GM12872 (cell line): ENCODE results near the gene DTNBP1.

ENCODE experiments used
- TF ChIP-seq, protein P1 (sequence below): IDR thresholded peaks from 3 replicates; pipeline ENCODE4 v1.5.1; 2011; ENCODE audit warnings: low read depth, mild to moderate bottlenecking, low read length, moderate library complexity; ENCODE audit not compliant: insufficient read depth

Gene DTNBP1

GRCh38 chr6:15518878-15519277 is 143.9 kb downstream of the DTNBP1 start:
- TF ChIP-seq, protein P1, sequence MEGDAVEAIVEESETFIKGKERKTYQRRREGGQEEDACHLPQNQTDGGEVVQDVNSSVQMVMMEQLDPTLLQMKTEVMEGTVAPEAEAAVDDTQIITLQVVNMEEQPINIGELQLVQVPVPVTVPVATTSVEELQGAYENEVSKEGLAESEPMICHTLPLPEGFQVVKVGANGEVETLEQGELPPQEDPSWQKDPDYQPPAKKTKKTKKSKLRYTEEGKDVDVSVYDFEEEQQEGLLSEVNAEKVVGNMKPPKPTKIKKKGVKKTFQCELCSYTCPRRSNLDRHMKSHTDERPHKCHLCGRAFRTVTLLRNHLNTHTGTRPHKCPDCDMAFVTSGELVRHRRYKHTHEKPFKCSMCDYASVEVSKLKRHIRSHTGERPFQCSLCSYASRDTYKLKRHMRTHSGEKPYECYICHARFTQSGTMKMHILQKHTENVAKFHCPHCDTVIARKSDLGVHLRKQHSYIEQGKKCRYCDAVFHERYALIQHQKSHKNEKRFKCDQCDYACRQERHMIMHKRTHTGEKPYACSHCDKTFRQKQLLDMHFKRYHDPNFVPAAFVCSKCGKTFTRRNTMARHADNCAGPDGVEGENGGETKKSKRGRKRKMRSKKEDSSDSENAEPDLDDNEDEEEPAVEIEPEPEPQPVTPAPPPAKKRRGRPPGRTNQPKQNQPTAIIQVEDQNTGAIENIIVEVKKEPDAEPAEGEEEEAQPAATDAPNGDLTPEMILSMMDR: no peak

- TF ChIP-seq, protein P1: no peak
Observed at GRCh38 chr6:15518057-15518456, 144.8 kb downstream of the DTNBP1 start.

DNA sequence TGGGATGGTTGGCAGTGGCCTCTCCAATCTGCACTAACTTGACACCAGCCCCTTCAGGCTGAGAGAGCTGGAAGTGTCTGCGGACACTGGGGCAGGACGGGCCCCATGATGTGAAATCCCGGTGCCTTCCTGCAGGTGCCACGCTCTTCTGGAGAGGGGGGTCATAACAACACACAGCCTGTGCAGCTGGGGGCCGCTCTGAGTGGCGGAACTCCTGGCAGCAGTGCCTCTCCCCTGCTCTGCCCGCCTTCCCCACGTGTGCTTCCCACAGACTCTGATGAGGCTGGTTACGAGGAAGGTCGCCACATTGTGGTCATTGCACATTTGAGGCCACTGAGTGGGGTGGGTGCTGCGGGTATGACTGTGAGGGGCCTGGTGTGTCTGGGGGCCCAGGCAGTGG is 145.2 kb downstream of the DTNBP1 start:
- TF ChIP-seq, protein P1: no peak

GRCh38 chr6:15516923-15517560 is 145.8 kb downstream of the DTNBP1 start:
- TF ChIP-seq, protein P1: no peak

DNA sequence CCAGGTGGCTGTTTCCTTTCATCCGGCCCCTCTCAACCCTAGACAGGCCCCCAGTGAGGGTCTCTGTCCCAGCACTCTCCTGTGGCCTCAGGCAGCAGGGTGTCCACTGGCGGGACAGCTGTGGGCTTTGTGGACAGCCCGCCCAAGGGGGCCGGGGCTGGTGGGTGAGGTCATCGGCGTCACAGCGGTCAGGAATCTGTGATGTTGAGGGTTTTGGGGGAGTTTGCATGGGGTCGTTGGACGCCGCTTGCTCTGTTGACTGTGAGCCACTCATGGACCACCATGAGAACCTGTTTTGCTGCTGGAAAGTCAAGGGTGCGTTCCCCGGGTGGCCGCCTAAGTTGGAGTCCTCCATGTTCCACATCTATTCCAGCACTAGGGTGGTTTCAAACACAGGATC is 146.4 kb downstream of the DTNBP1 start:
- TF ChIP-seq, protein P1: no peak

GRCh38 chr6:15515660-15516375 is 147.0 kb downstream of the DTNBP1 start:
- TF ChIP-seq, protein P1: no peak

DNA sequence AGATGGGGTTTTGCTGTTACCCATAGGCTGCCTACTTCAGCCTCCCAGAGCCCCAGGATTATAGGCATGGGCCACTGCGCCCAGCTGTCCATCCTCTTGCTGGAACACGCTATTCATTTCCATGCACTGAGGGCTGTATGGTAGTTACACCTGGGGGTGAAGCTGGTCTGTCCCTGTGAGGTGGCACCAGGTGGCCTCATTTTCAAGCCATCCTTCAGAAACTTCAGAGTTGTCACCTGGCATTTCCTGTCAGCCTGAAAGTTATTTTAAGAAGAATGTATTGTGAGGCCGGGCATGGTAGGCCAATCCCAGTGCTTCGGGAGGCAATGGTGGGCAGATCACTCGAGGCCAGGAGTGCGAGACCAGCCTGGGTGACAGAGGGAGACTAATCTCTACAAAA is 147.6 kb downstream of the DTNBP1 start:
- TF ChIP-seq, protein P1: no peak
